HepG2 (cell line): ENCODE results near the gene FAM170A. TPM values are rescaled to one million over a fixed set of nuclear protein-coding genes. Genes with fewer than 3 reads are reported as not detected.

Source experiments
- ATAC-seq: fragments of 200-7000 bp; cut with Tn5 transposase; 3 replicates; pipeline ENCODE4 v1.9.1; 2020; ENCODE audit warnings: mild to moderate bottlenecking, moderate library complexity
- BruUV-seq: library from RNA; stranded (reverse); fragments of 400-500 nt; replicated peaks from 2 replicates; lab custom pipeline; 2021; lab: Mats Ljungman, UMichigan
- CTCF ChIA-PET: fragments of 300-600 bp; formaldehyde crosslinking; extraction: SDS; loops from one replicate; lab custom pipeline; 2021; ENCODE audit warnings: low total read pairs, inconsistent platforms, low intra/inter-chr PET ratio; lab: Yijun Ruan, JAX
- POLR2A ChIA-PET: fragments of 350-600 bp; sonication (Branson Sonifier 250); formaldehyde crosslinking; loops from one replicate; lab custom pipeline; 2020; ENCODE audit warnings: antibody characterized with exemption, inconsistent platforms; lab: Yijun Ruan, JAX
- DNase-seq: peaks from one replicate; pipeline ENCODE4 v3.0.0-alpha.2; 2015; ENCODE audit warnings: low spot score
- FAIRE-seq: peaks from 3 replicates; lab custom pipeline; 2011; peaks lifted over from hg19 to GRCh38; lab: Jason Lieb, UNC
- H2AFZ ChIP-seq: one replicate; pipeline ENCODE4 v1.6.1; 2011; ENCODE audit warnings: low read length, inconsistent platforms
- H3K27ac ChIP-seq: fragments of 300-600 bp; 3 replicates; pipeline ENCODE4 v1.8.0; 2011; ENCODE audit warnings: mixed run types, mild to moderate bottlenecking, mixed read lengths, low read length, inconsistent platforms; ENCODE audit not compliant: insufficient read depth; ENCODE audit errors: extremely low read length
- H3K27me3 ChIP-seq, 2 experiments: fragments of 200-600 bp in 1 of 2; 2 replicates in 1 of 2; 3 replicates in 1 of 2; pipeline versions ENCODE4 v1.6.0 to v1.8.0; 2011; ENCODE audit warnings: low read length in 2 of 2, mild to moderate bottlenecking in 2 of 2, moderate library complexity in 2 of 2, inconsistent platforms in 1 of 2; ENCODE audit not compliant: insufficient read depth in 2 of 2, control insufficient read depth in 1 of 2
- H3K36me3 ChIP-seq, 2 experiments: fragments of 200-600 bp in 1 of 2; replicated peaks in 1 of 2; 2 replicates in 1 of 2; 3 replicates in 1 of 2; pipeline versions ENCODE4 v1.5.1 to v1.8.0; 2011; ENCODE audit warnings: low read length in 2 of 2, inconsistent platforms in 1 of 2; ENCODE audit not compliant: insufficient read depth in 2 of 2, control insufficient read depth in 1 of 2
- H3K4me1 ChIP-seq: 2 replicates; pipeline ENCODE4 v1.5.1; 2012; ENCODE audit warnings: low read length, inconsistent platforms; ENCODE audit not compliant: insufficient read depth
- H3K4me2 ChIP-seq: 2 replicates; pipeline ENCODE4 v1.6.0; 2011; ENCODE audit warnings: low read depth, low read length, inconsistent platforms
- H3K4me3 ChIP-seq, 3 experiments: fragments of 200-600 bp in 1 of 3; sonication (generic), shearing (Covaris generic) in 1 of 3; replicated peaks in 1 of 3; 2 replicates each; pipeline ENCODE4 v1.5.1; 2011 to 2016; ENCODE audit warnings: low read length in 3 of 3, inconsistent platforms in 2 of 3, low read depth in 2 of 3, mild to moderate bottlenecking in 2 of 3, control low read depth in 1 of 3, mixed read lengths in 1 of 3; ENCODE audit not compliant: insufficient read depth in 1 of 3
- H3K79me2 ChIP-seq: one replicate; pipeline ENCODE4 v1.6.1; 2011; ENCODE audit warnings: low read length, inconsistent platforms; ENCODE audit not compliant: insufficient read depth
- H3K9ac ChIP-seq: 2 replicates; pipeline ENCODE4 v1.6.0; 2011; ENCODE audit warnings: mild to moderate bottlenecking, low read depth, low read length, inconsistent platforms; ENCODE audit not compliant: insufficient read depth
- H3K9me3 ChIP-seq: 2 replicates; pipeline ENCODE4 v1.5.1; 2012; ENCODE audit warnings: mild to moderate bottlenecking, low read length
- H4K20me1 ChIP-seq: 2 replicates; pipeline ENCODE4 v1.6.0; 2011; ENCODE audit warnings: inconsistent platforms, mild to moderate bottlenecking, low read length, moderate library complexity; ENCODE audit not compliant: insufficient read depth
- ADNP ChIP-seq: sonication (generic); formaldehyde crosslinking; IDR thresholded peaks from 2 replicates; pipeline ENCODE4 v1.4.0; 2020; ENCODE audit warnings: missing genetic modification reagents
- ARHGAP35 ChIP-seq: sonication (generic); formaldehyde crosslinking; IDR thresholded peaks from 2 replicates; pipeline ENCODE4 v1.9.0; 2022; ENCODE audit warnings: mild to moderate bottlenecking, inconsistent platforms, moderate library complexity, missing genetic modification reagents, borderline replicate concordance
- ATF7 ChIP-seq, 2 experiments: fragments of 450-650 bp in 1 of 2; sonication (generic) in 1 of 2; formaldehyde crosslinking in 1 of 2; IDR thresholded peaks; 2 replicates each; pipeline versions ENCODE4 v1.4.0 to v1.6.1; 2016 to 2020; ENCODE audit warnings: antibody characterized with exemption in 1 of 2, mild to moderate bottlenecking in 1 of 2, missing genetic modification reagents in 1 of 2
- CSRNP2 ChIP-seq: sonication (generic); formaldehyde crosslinking; conservative IDR thresholded peaks from 2 replicates; pipeline ENCODE4 v1.8.0; 2022; ENCODE audit warnings: low read depth, missing genetic modification reagents
- FOXJ3 ChIP-seq: sonication (generic); formaldehyde crosslinking; IDR thresholded peaks from 2 replicates; pipeline ENCODE4 v1.4.0; 2020; ENCODE audit warnings: missing genetic modification reagents, mild to moderate bottlenecking, borderline replicate concordance
- GATA4 ChIP-seq: sonication (generic); IDR thresholded peaks from 2 replicates; pipeline ENCODE4 v1.6.1; 2016; ENCODE audit warnings: antibody characterized with exemption, low read depth, borderline replicate concordance
- KDM6A ChIP-seq: IDR thresholded peaks from 2 replicates; pipeline ENCODE4 v1.6.1; 2016; ENCODE audit warnings: low read depth
- MED13 ChIP-seq: sonication (generic); formaldehyde crosslinking; IDR thresholded peaks from 2 replicates; pipeline ENCODE4 v1.5.0; 2020; ENCODE audit warnings: missing genetic modification reagents
- MXD4 ChIP-seq: IDR thresholded peaks from 2 replicates; pipeline ENCODE4 v1.6.1; 2016; ENCODE audit warnings: mild to moderate bottlenecking, missing biosample characterization, missing genetic modification reagents
- RORA ChIP-seq: sonication (generic); formaldehyde crosslinking; IDR thresholded peaks from 2 replicates; pipeline ENCODE4 v1.5.0; 2020; ENCODE audit warnings: mild to moderate bottlenecking, missing genetic modification reagents, moderate library complexity
- SUZ12 ChIP-seq: fragments of 150-350 bp; IDR thresholded peaks from 2 replicates; pipeline ENCODE4 v1.6.1; 2014; ENCODE audit warnings: low read depth, low read length
- TARDBP ChIP-seq: sonication (generic); formaldehyde crosslinking; IDR thresholded peaks from 2 replicates; pipeline ENCODE4 v1.8.0; 2022; ENCODE audit warnings: mild to moderate bottlenecking, missing genetic modification reagents
- WIZ ChIP-seq: sonication (generic); formaldehyde crosslinking; IDR thresholded peaks from 2 replicates; pipeline ENCODE4 v1.5.1; 2020; ENCODE audit warnings: mild to moderate bottlenecking, missing genetic modification reagents
- YEATS2 ChIP-seq: sonication (generic); formaldehyde crosslinking; IDR thresholded peaks from 2 replicates; pipeline ENCODE4 v1.4.0; 2020; ENCODE audit warnings: missing genetic modification reagents, borderline replicate concordance
- ZBTB1 ChIP-seq: sonication (generic); formaldehyde crosslinking; IDR thresholded peaks from 2 replicates; pipeline ENCODE4 v1.4.0; 2020; ENCODE audit warnings: missing genetic modification reagents, borderline replicate concordance
- ZNF24 ChIP-seq: fragments of 450-650 bp; IDR thresholded peaks from 2 replicates; pipeline ENCODE4 v1.6.1; 2017; ENCODE audit warnings: antibody characterized with exemption, mild to moderate bottlenecking
- ZNF256 ChIP-seq: sonication (generic); formaldehyde crosslinking; conservative IDR thresholded peaks from 2 replicates; pipeline ENCODE4 v1.4.0; 2020; ENCODE audit warnings: missing genetic modification reagents
- ZNF644 ChIP-seq: IDR thresholded peaks from 2 replicates; pipeline ENCODE4 v1.6.1; 2016; ENCODE audit warnings: low read depth
- ZNF761 ChIP-seq: sonication (generic); formaldehyde crosslinking; conservative IDR thresholded peaks from 2 replicates; pipeline ENCODE4 v1.4.0; 2020; ENCODE audit warnings: mild to moderate bottlenecking, missing genetic modification reagents
- ZSCAN9 ChIP-seq: IDR thresholded peaks from 2 replicates; pipeline ENCODE4 v1.6.1; 2016; ENCODE audit warnings: borderline replicate concordance
- in situ Hi-C: cut with HindIII; loops from 2 replicates; pipeline ENCODE4 v1.10.0; 2017; ENCODE audit warnings: low pct_unique_long_range_greater_than_20kb; ENCODE audit not compliant: extremely low pct_ligation_motif_present
- intact Hi-C: fragments of 100-400 bp; cut with micrococcal nuclease; formaldehyde crosslinking; loops from one replicate; pipeline ENCODE4 v1.10.0; 2022; ENCODE audit not compliant: unreplicated experiment
- polyA plus RNA-seq, 8 experiments: library from polyadenylated mRNA; depleted of rRNA in 3 of 8; stranded (reverse) in 7 of 8; unstranded in 1 of 8; fragments of >200 nt; fragmentation: Illumina TruSeq in 4 of 8; extraction: Trizol in 4 of 8; gene quantifications; 2 replicates each; pipeline versions ENCODE4 v1.2.1 to v1.2.3, GENCODE V29; 2011 to 2016; ENCODE audit warnings: low read depth in 4 of 8, missing spikeins in 1 of 8, mixed read lengths in 1 of 8; ENCODE audit not compliant: insufficient read depth in 1 of 8
- total RNA-seq, 5 experiments: library from RNA; depleted of rRNA; stranded (reverse); fragments of >200 nt; fragmentation: Illumina TruSeq; extraction: Trizol; gene quantifications; 2 replicates each; pipeline ENCODE4 v1.2.3, GENCODE V29; 2016; ENCODE audit warnings: low read depth in 1 of 5

Gene FAM170A
- total and polyA plus RNA-seq, 2 of the 13 experiments (the other 11 are each of a cell fraction or from before 2014, with no cell fraction given), result 0.09 TPM; not detected in 1

DNA sequence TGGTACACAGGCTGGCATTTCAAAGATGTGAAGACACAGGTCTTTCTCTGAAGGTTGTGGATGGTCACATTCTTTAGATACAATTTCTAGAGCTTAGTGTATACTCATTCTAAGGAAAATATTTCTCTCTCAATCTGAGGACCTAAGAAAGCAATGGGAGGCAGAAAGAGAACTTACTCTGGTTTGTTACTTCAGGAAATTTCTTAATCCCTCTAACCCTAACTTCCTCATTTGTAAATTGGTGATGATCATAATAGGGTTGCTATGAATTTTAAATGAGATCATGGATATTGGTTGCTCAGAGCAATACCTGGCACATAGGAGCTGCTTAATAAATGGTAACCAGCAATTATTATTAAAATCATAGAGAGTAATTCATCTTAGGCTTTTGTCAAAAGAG, 22.1 kb downstream of the FAM170A start:
- ChIA-PET POLR2A (no interaction called here), CTCF (no interaction called here)
- FAIRE-seq (no peak), DNase-seq (no peak), ATAC-seq (no peak)
- no peaks in the 10 kb centered on the region for H3K79me2 ChIP-seq
- no peaks in the 10 kb centered on the region for H4K20me1 ChIP-seq
- H3K9me3 ChIP-seq, result no peaks in the 10 kb centered on the region
- no peaks in the 10 kb centered on the region for H3K27me3 ChIP-seq
- in situ Hi-C loops (no loop called here), intact Hi-C loops (no loop called here)
- no TSS peak for BruUV-seq
- H3K4me2 ChIP-seq, result no peak overlapping the region
- TF ChIP-seq MED13 (CRISPR knock-in tag), result no peak
- TF ChIP-seq ZNF644, result no peak
- no peak for TF ChIP-seq RORA (CRISPR knock-in tag)
- TF ChIP-seq YEATS2 (CRISPR knock-in tag), result no peak
- no peak for TF ChIP-seq KDM6A (CRISPR knock-in tag)
- no peak for TF ChIP-seq SUZ12
- no peak for TF ChIP-seq ZNF256
- no peak for TF ChIP-seq CSRNP2 (CRISPR knock-in tag)
- no peak for TF ChIP-seq FOXJ3
- TF ChIP-seq GATA4, result no peak
- no peak for TF ChIP-seq ZNF24
- no peak for TF ChIP-seq MXD4 (CRISPR knock-in tag)
- TF ChIP-seq ZBTB1, result no peak
- no peak for TF ChIP-seq ARHGAP35 (CRISPR knock-in tag)
- no peak for TF ChIP-seq ATF7 (IDR thresholded peaks at IDR 0.05)
- no peak for TF ChIP-seq ATF7 (CRISPR knock-in tag; IDR thresholded peaks at IDR 0.05)
- no peak for TF ChIP-seq WIZ (CRISPR knock-in tag)
- no peak for TF ChIP-seq ZSCAN9 (CRISPR knock-in tag)
- TF ChIP-seq ZNF761, result no peak
- no peak for TF ChIP-seq TARDBP
- no peak for TF ChIP-seq ADNP (CRISPR knock-in tag)
- no peaks in the 10 kb centered on the region for H3K4me1 ChIP-seq
- H3K27ac ChIP-seq, result no peak overlapping the region
- no peak overlapping the region for H3K4me3 ChIP-seq
- H3K9ac ChIP-seq, result no peak overlapping the region
- H2AFZ ChIP-seq, result no peak overlapping the region
- no peaks in the 10 kb centered on the region for H3K36me3 ChIP-seq
